GM12878 (cell line): ENCODE results near the gene LOXL3. TPM values are rescaled to one million over a fixed set of nuclear protein-coding genes. Genes with fewer than 3 reads are reported as not detected.

Experiments used
- CBFB ChIP-seq: IDR thresholded peaks from 2 replicates; pipeline ENCODE4 v1.6.1; 2016; ENCODE audit warnings: antibody characterized with exemption, low read depth
- CHD1 ChIP-seq: IDR thresholded peaks from 2 replicates; pipeline ENCODE4 v1.6.1; 2012; ENCODE audit warnings: low read depth, low read length, improper control_type of control experiment
- CREM ChIP-seq: IDR thresholded peaks from 2 replicates; pipeline ENCODE4 v1.6.1; 2014; ENCODE audit warnings: antibody characterized with exemption, low read depth
- ESRRA ChIP-seq: IDR thresholded peaks from 2 replicates; pipeline ENCODE4 v1.6.1; 2012; ENCODE audit warnings: mild to moderate bottlenecking, low read length, improper control_type of control experiment
- ETV6 ChIP-seq, 2 experiments: fragments of 450-650 bp in 1 of 2; IDR thresholded peaks in 1 of 2; conservative IDR thresholded peaks in 1 of 2; 2 replicates each; pipeline ENCODE4 v1.6.1; 2014; ENCODE audit warnings: antibody characterized with exemption in 1 of 2, borderline replicate concordance in 1 of 2, low read depth in 1 of 2, mild to moderate bottlenecking in 1 of 2, moderate library complexity in 1 of 2
- EZH2 ChIP-seq: IDR thresholded peaks from 2 replicates; pipeline ENCODE4 v1.6.1; 2012; ENCODE audit warnings: low read depth, mild to moderate bottlenecking, control low read depth, inconsistent platforms, low read length, borderline replicate concordance; ENCODE audit not compliant: control insufficient read depth
- FOXK2 ChIP-seq: fragments of 450-650 bp; IDR thresholded peaks from 2 replicates; pipeline ENCODE4 v1.6.1; 2017; ENCODE audit warnings: mild to moderate bottlenecking, moderate library complexity
- GABPA ChIP-seq: IDR thresholded peaks from 2 replicates; pipeline ENCODE4 v1.6.1; 2014; ENCODE audit warnings: antibody characterized with exemption, low read depth, mild to moderate bottlenecking, inconsistent platforms
- HCFC1 ChIP-seq: fragments of 150-350 bp; IDR thresholded peaks from 2 replicates; pipeline ENCODE4 v1.6.1; 2014; ENCODE audit warnings: low read length
- HDAC2 ChIP-seq: fragments of 200-600 bp; sonication (generic); IDR thresholded peaks from 2 replicates; pipeline ENCODE4 v1.6.1; 2017
- IKZF1 ChIP-seq: fragments of 450-650 bp; conservative IDR thresholded peaks from 2 replicates; pipeline ENCODE4 v1.6.1; 2017; ENCODE audit warnings: antibody characterized with exemption, mild to moderate bottlenecking
- JUNB ChIP-seq: IDR thresholded peaks from 2 replicates; pipeline ENCODE4 v1.6.1; 2016; ENCODE audit warnings: antibody characterized with exemption, mild to moderate bottlenecking
- MTA2 ChIP-seq: fragments of 450-650 bp; IDR thresholded peaks from 2 replicates; pipeline ENCODE4 v1.6.1; 2016; ENCODE audit warnings: low read depth, mild to moderate bottlenecking, moderate library complexity
- MXI1 ChIP-seq: fragments of 150-350 bp; IDR thresholded peaks from 2 replicates; pipeline ENCODE4 v1.6.1; 2011; ENCODE audit warnings: low read depth, mild to moderate bottlenecking, inconsistent platforms, low read length, improper control_type of control experiment
- NBN ChIP-seq: fragments of 450-650 bp; IDR thresholded peaks from 2 replicates; pipeline ENCODE4 v1.6.1; 2016
- NFYA ChIP-seq: IDR thresholded peaks from 2 replicates; pipeline ENCODE4 v1.6.1; 2011; ENCODE audit warnings: low read depth, mild to moderate bottlenecking, low read length, improper control_type of control experiment, borderline replicate concordance
- NRF1 ChIP-seq: conservative IDR thresholded peaks from 2 replicates; pipeline ENCODE4 v1.6.1; 2011; ENCODE audit warnings: mild to moderate bottlenecking, low read depth, low read length, improper control_type of control experiment
- PAX8 ChIP-seq: fragments of 450-650 bp; IDR thresholded peaks from 2 replicates; pipeline ENCODE4 v1.6.1; 2017; ENCODE audit warnings: mild to moderate bottlenecking, moderate library complexity
- POLR2A ChIP-seq: IDR thresholded peaks from 2 replicates; pipeline ENCODE4 v1.6.1; 2011; ENCODE audit warnings: low read depth, mild to moderate bottlenecking, low read length
- POLR2AphosphoS2 ChIP-seq: IDR thresholded peaks from 2 replicates; pipeline ENCODE4 v1.6.1; 2011; ENCODE audit warnings: low read depth, mild to moderate bottlenecking, low read length, improper control_type of control experiment, moderate library complexity
- RFX5 ChIP-seq: IDR thresholded peaks from 2 replicates; pipeline ENCODE4 v1.6.1; 2011; ENCODE audit warnings: low read depth, low read length, improper control_type of control experiment
- SMARCA5 ChIP-seq: fragments of 450-650 bp; IDR thresholded peaks from 2 replicates; pipeline ENCODE4 v1.6.1; 2017; ENCODE audit warnings: mild to moderate bottlenecking
- SMC3 ChIP-seq: IDR thresholded peaks from 2 replicates; pipeline ENCODE4 v1.6.1; 2011; ENCODE audit warnings: low read length, improper control_type of control experiment, borderline replicate concordance
- SP1 ChIP-seq: IDR thresholded peaks from one replicate; pipeline ENCODE4 v1.6.1; 2011; ENCODE audit warnings: low read depth, low read length
- STAT1 ChIP-seq: fragments of 450-650 bp; conservative IDR thresholded peaks from 2 replicates; pipeline ENCODE4 v1.6.1; 2014; ENCODE audit warnings: antibody characterized with exemption, mild to moderate bottlenecking
- TARDBP ChIP-seq: IDR thresholded peaks from 2 replicates; pipeline ENCODE4 v1.6.1; 2016; ENCODE audit warnings: borderline replicate concordance
- TCF7 ChIP-seq: IDR thresholded peaks from 2 replicates; pipeline ENCODE4 v1.6.1; 2014; ENCODE audit warnings: antibody characterized with exemption, borderline replicate concordance
- ZNF274 ChIP-seq: IDR thresholded peaks from one replicate; pipeline ENCODE4 v1.8.0; 2011; ENCODE audit not compliant: insufficient read length, insufficient read depth
- polyA plus RNA-seq, 11 experiments: library from polyadenylated mRNA; depleted of rRNA in 4 of 11; unstranded in 6 of 11; stranded (reverse) in 5 of 11; fragments of >200 nt; fragmentation: Nextera tagmentation in 4 of 11; fragmentation: Illumina TruSeq in 1 of 11; extraction: Ambion mirVana in 4 of 11; extraction: Trizol in 1 of 11; gene quantifications; 1 replicate in 1 of 11; 2 replicates in 10 of 11; pipeline versions ENCODE4 v1.2.1 to v1.2.3, GENCODE V29; 2011 to 2016; ENCODE audit warnings: inconsistent platforms in 2 of 11, missing spikeins in 2 of 11, low read depth in 1 of 11
- total RNA-seq, 4 experiments: library from RNA; depleted of rRNA in 3 of 4; stranded (reverse); fragments of >200 nt in 3 of 4; fragmentation: Illumina TruSeq in 1 of 4; extraction: Trizol in 1 of 4; gene quantifications; 2 replicates each; pipeline versions ENCODE4 v1.2.1 to v1.2.3, GENCODE V29; 2013 to 2021
- TF ChIP-seq, protein P1 (sequence below): fragments of 450-650 bp; IDR thresholded peaks from 2 replicates; pipeline ENCODE4 v1.6.1; 2017; ENCODE audit warnings: borderline replicate concordance

Gene LOXL3
- total and polyA plus RNA-seq, 10 of the 15 experiments (the other 5 are each of a cell fraction or from before 2014, with no cell fraction given), result 6.2 to 40.9 (median 23.3) TPM

DNA sequence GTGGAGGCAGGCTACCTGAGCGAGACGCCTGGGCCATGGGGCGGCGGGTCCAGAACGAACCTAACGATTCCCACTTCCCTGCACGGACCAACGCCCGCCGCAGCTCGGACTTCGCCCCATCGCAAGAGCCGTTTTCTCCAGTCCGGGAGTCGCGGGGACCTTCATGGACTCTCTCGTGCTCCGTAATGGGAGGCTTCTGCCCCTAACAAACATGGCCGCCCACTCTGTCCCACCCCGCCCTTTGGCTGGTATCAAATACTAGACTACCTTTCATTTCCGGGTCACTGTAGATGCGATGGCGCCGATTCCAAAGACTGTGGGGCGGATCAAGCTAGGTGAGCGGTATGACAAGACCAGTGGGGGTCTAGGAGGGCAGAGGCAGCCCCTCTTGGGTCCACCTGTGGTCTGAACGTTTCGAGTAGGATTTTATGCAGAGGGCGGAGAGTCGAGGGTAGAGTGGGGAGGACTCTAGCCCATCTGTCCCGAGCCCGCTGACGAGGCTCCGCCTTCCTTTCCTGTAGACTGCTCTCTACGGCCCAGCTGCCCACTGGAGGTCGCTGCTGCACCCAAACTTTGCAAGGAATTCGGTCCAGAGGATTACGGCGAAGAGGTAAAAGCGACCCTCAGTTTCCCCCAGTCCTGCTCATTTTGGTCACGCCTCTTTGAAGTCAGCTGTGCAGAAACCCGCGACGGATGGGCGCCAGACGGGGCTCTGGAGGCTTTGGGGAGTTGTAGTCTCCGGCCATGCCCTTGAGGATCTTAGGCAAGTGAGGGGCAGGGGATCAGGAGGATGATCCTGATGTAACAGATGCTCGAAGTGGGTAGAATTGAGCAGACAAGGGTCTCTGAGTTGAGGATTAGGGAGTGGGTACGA lies 70.7 kb downstream of the LOXL3 start, which contains the start of the genes CCDC142 and TTC31 (continued):
- TF ChIP-seq IKZF1 (peak; percentile 90), TARDBP (peak; percentile 78; the same call in 1 of the 2 replicates), RFX5 (no peak), SMARCA5 (peak; percentile 90; the same call in 1 of the 2 replicates), ETV6 (conservative IDR thresholded peaks at IDR 0.05 in 1 of 2, IDR thresholded peaks at IDR 0.05 in 1 of 2; ENCODE audit: borderline replicate concordance in 1 of 2, low read depth in 1 of 2) (0 out of 4 replicates have a peak, but pooled peaks of 1 of the 2 experiments have one; percentile 18), ZNF274 (no peak), POLR2AphosphoS2 (no peak), HDAC2 (peak; percentile 97; the same call in 1 of the 2 replicates), FOXK2 (peak; percentile 53; the same call in 1 of the 2 replicates), NBN (peak; percentile 96), CHD1 (no peak), ESRRA (no peak), EZH2 (no peak), MXI1 (peak; percentile 6; the same call in 1 of the 2 replicates), GABPA (peak; percentile 95), SMC3 (peak; percentile 89), PAX8 (no peak), HCFC1 (peak; percentile 86), JUNB (no peak), SP1 (no peak), TCF7 (peak; percentile 45; the same call in 1 of the 2 replicates), STAT1 (peak; percentile 57; the same call in 1 of the 2 replicates), NRF1 (no peak), NFYA (no peak), POLR2A (peak; percentile 83), MTA2 (peak; percentile 96), CREM (peak; percentile 67), CBFB (peak; percentile 41)
- TF ChIP-seq, protein P1, sequence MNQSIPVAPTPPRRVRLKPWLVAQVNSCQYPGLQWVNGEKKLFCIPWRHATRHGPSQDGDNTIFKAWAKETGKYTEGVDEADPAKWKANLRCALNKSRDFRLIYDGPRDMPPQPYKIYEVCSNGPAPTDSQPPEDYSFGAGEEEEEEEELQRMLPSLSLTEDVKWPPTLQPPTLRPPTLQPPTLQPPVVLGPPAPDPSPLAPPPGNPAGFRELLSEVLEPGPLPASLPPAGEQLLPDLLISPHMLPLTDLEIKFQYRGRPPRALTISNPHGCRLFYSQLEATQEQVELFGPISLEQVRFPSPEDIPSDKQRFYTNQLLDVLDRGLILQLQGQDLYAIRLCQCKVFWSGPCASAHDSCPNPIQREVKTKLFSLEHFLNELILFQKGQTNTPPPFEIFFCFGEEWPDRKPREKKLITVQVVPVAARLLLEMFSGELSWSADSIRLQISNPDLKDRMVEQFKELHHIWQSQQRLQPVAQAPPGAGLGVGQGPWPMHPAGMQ, result no peak
